Panc1 (cell line): ENCODE measurements around the gene ROBO2. TPM values are rescaled to one million over a fixed set of nuclear protein-coding genes. Genes with fewer than 3 reads are reported as not detected.

ENCODE experiments used
- ATAC-seq: fragments of 200-7000 bp; cut with Tn5 transposase; 2 replicates; pipeline ENCODE4 v1.9.1; 2020; ENCODE audit warnings: mild to moderate bottlenecking, moderate library complexity
- BruUV-seq: library from RNA; stranded (reverse); fragments of 400-500 nt; replicated peaks from 2 replicates; lab custom pipeline; 2021; lab: Mats Ljungman, UMichigan
- CTCF ChIA-PET: fragments of 300-600 bp; sonication (Branson Sonifier 250); formaldehyde crosslinking; loops from one replicate; lab custom pipeline; 2022; ENCODE audit warnings: antibody characterized with exemption; lab: Charles Lee
- POLR2A ChIA-PET: fragments of 300-600 bp; sonication (Branson Sonifier 250); formaldehyde crosslinking; loops from one replicate; lab custom pipeline; 2022; ENCODE audit warnings: antibody characterized with exemption; lab: Charles Lee
- DNase-seq: peaks from one replicate; pipeline ENCODE4 v3.0.0-alpha.2; 2010; ENCODE audit warnings: low read depth, low spot score
- H3K27ac ChIP-seq: 2 replicates; pipeline ENCODE4 v1.5.1; 2011; ENCODE audit warnings: mild to moderate bottlenecking, low read length, inconsistent platforms
- H3K27me3 ChIP-seq: fragments of 200-500 bp; sonication (Bioruptor generic); 2 replicates; pipeline ENCODE4 v1.6.0; 2014; ENCODE audit warnings: low read length, inconsistent platforms; ENCODE audit not compliant: control insufficient read depth, insufficient read depth
- H3K36me3 ChIP-seq: fragments of 200-500 bp; sonication (Bioruptor generic); 2 replicates; pipeline ENCODE4 v1.5.1; 2014; ENCODE audit warnings: inconsistent platforms, mild to moderate bottlenecking, low read length, moderate library complexity; ENCODE audit not compliant: control insufficient read depth, insufficient read depth
- H3K4me1 ChIP-seq: 2 replicates; pipeline ENCODE4 v1.5.1; 2011; ENCODE audit warnings: inconsistent platforms, mild to moderate bottlenecking, low read length, moderate library complexity; ENCODE audit not compliant: control insufficient read depth, insufficient read depth
- H3K4me3 ChIP-seq, 2 experiments: 2 replicates each; pipeline ENCODE4 v1.5.1; 2011 to 2012; ENCODE audit warnings: low read depth in 2 of 2, low read length in 2 of 2, mild to moderate bottlenecking in 2 of 2, inconsistent platforms in 1 of 2, moderate library complexity in 1 of 2
- H3K9me3 ChIP-seq: fragments of 200-500 bp; sonication (Bioruptor generic); 2 replicates; pipeline ENCODE4 v1.5.1; 2014; ENCODE audit warnings: low read depth, mild to moderate bottlenecking, inconsistent platforms, low read length, moderate library complexity; ENCODE audit not compliant: control insufficient read depth, insufficient read depth
- CTCF ChIP-seq: fragments of 450-650 bp; IDR thresholded peaks from 2 replicates; pipeline ENCODE4 v1.5.1; 2017; ENCODE audit warnings: mild to moderate bottlenecking
- POLR2AphosphoS5 ChIP-seq: IDR thresholded peaks from 2 replicates; pipeline ENCODE4 v1.6.1; 2012; ENCODE audit warnings: mild to moderate bottlenecking, low read depth, low read length, moderate library complexity
- REST ChIP-seq, 2 experiments: IDR thresholded peaks; 2 replicates each; pipeline ENCODE4 v1.6.1; 2011 to 2012; ENCODE audit warnings: low read depth in 2 of 2, control low read depth in 1 of 2, low read length in 1 of 2, mild to moderate bottlenecking in 1 of 2, moderate library complexity in 1 of 2; ENCODE audit not compliant: insufficient read depth in 1 of 2
- SIN3A ChIP-seq: IDR thresholded peaks from 2 replicates; pipeline ENCODE4 v1.6.1; 2012; ENCODE audit warnings: low read depth, mild to moderate bottlenecking, low read length, moderate library complexity, borderline replicate concordance; ENCODE audit not compliant: insufficient read depth
- TCF7L2 ChIP-seq: IDR thresholded peaks from 2 replicates; pipeline ENCODE4 v1.6.1; 2011; ENCODE audit warnings: mild to moderate bottlenecking, low read depth, low read length, inconsistent platforms
- in situ Hi-C: cut with HindIII; loops from 2 replicates; pipeline ENCODE4 v1.10.0; 2016; ENCODE audit warnings: low sequenced_read_pairs, low pct_unique_long_range_greater_than_20kb
- intact Hi-C: fragments of 100-400 bp; cut with micrococcal nuclease; formaldehyde crosslinking; loops from one replicate; pipeline ENCODE4 v1.10.0; 2022; ENCODE audit not compliant: unreplicated experiment
- total RNA-seq: library from RNA; stranded (reverse); gene quantifications from one replicate; pipeline ENCODE4 v1.2.1, GENCODE V29; 2021; ENCODE audit not compliant: unreplicated experiment

ROBO2 gene
- total RNA-seq, 1 experiment from 2014 or later, result 1.3 TPM

- H3K27me3 ChIP-seq, result no peaks in the 10 kb centered on the region
- no peak for ATAC-seq
Measured at GRCh38 chr3:77158730-77159581, 119.1 kb downstream of the ROBO2 start.

More at GRCh38 chr3:77158730-77159581, 119.1 kb downstream of the ROBO2 start:
- in situ Hi-C loops (no loop called here), intact Hi-C loops (no loop called here)
- H3K4me1 ChIP-seq, result no peaks in the 10 kb centered on the region
- H3K4me3 ChIP-seq, result no peak overlapping the region
- no peaks in the 10 kb centered on the region for H3K36me3 ChIP-seq
- TF ChIP-seq REST (IDR thresholded peaks at IDR 0.05; ENCODE audit: insufficient read depth in 1 of 2, low read depth in 2 of 2, low read length in 1 of 2) (no peak), CTCF (no peak; the same call in 1 of the 2 replicates), POLR2AphosphoS5 (no peak), SIN3A (no peak), TCF7L2 (no peak)
- BruUV-seq, result no TSS peak
- H3K27ac ChIP-seq, result no peak overlapping the region
- DNase-seq, result no peak
- H3K9me3 ChIP-seq, result no peaks in the 10 kb centered on the region
- ChIA-PET POLR2A (no interaction called here), CTCF (no interaction called here)
